Brain microvascular endothelial cell (primary cell): ENCODE data around the gene ACTN1.
A peak's percentile ranks its signal among the peaks of the same experiment; 100 is the strongest.

Experiments
- DNase-seq: peaks from one replicate; pipeline ENCODE4 v3.0.0-alpha.2; 2020
- H3K27ac ChIP-seq: fragments of 250-450 bp; sonication (Bioruptor Pico); 2 replicates; pipeline ENCODE4 v1.5.1; 2020; ENCODE audit warnings: mild to moderate bottlenecking, moderate library complexity
- H3K27me3 ChIP-seq: fragments of 250-450 bp; sonication (Bioruptor Pico); replicated peaks from 2 replicates; pipeline ENCODE4 v1.5.1; 2020; ENCODE audit warnings: mild to moderate bottlenecking
- H3K36me3 ChIP-seq: fragments of 250-450 bp; sonication (Bioruptor Pico); replicated peaks from 2 replicates; pipeline ENCODE4 v1.5.1; 2020; ENCODE audit warnings: mild to moderate bottlenecking
- H3K4me3 ChIP-seq: 2 replicates; pipeline ENCODE4 v1.5.1; 2011; ENCODE audit warnings: low read depth, mild to moderate bottlenecking, control low read depth, low read length, moderate library complexity
- in situ Hi-C: cut with HindIII; loops from 2 replicates; pipeline ENCODE4 v1.10.0; 2017; ENCODE audit warnings: low sequenced_read_pairs, low pct_ligation_motif_present
- TF ChIP-seq, protein P1 (sequence below): IDR thresholded peaks from 2 replicates; pipeline ENCODE4 v1.5.1; 2011; ENCODE audit warnings: low read depth, mild to moderate bottlenecking, moderate library complexity, low read length, control low read depth, inconsistent platforms; ENCODE audit errors: missing control alignments

The ACTN1 gene

DNA sequence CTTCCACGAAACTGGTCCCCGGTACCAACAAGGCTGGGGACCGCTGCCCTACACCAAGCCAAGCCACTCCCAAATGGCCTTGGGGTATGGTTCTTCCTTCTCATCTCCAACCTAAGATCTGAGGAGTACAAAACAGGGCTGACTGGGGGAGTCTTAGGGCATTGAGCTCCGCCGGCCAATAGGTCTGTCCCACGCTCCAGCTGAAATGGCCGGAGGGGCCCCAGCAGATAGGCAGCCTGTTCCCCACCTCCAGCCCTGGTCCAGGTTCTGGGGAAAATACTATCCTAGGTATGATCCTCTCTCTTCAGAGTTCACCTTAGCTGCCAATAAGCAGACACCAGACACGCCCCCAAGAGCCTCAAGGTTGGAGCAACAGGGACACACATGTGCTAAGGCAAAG, 90.2 kb downstream of the ACTN1 start:
- TF ChIP-seq, protein P1, sequence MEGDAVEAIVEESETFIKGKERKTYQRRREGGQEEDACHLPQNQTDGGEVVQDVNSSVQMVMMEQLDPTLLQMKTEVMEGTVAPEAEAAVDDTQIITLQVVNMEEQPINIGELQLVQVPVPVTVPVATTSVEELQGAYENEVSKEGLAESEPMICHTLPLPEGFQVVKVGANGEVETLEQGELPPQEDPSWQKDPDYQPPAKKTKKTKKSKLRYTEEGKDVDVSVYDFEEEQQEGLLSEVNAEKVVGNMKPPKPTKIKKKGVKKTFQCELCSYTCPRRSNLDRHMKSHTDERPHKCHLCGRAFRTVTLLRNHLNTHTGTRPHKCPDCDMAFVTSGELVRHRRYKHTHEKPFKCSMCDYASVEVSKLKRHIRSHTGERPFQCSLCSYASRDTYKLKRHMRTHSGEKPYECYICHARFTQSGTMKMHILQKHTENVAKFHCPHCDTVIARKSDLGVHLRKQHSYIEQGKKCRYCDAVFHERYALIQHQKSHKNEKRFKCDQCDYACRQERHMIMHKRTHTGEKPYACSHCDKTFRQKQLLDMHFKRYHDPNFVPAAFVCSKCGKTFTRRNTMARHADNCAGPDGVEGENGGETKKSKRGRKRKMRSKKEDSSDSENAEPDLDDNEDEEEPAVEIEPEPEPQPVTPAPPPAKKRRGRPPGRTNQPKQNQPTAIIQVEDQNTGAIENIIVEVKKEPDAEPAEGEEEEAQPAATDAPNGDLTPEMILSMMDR = no peak
- DNase-seq = no peak
- H3K27ac ChIP-seq = peak overlapping the region; percentile 59
- in situ Hi-C loops = loop anchor here (25.0 kb wide), 1 partner anchor 198 kb away; no protein-coding TSS in a partner anchor
- no peak overlapping the region for H3K4me3 ChIP-seq
- peaks cover 94% of the 10 kb centered on the region for H3K36me3 ChIP-seq
- H3K27me3 ChIP-seq = no peaks in the 10 kb centered on the region

DNA sequence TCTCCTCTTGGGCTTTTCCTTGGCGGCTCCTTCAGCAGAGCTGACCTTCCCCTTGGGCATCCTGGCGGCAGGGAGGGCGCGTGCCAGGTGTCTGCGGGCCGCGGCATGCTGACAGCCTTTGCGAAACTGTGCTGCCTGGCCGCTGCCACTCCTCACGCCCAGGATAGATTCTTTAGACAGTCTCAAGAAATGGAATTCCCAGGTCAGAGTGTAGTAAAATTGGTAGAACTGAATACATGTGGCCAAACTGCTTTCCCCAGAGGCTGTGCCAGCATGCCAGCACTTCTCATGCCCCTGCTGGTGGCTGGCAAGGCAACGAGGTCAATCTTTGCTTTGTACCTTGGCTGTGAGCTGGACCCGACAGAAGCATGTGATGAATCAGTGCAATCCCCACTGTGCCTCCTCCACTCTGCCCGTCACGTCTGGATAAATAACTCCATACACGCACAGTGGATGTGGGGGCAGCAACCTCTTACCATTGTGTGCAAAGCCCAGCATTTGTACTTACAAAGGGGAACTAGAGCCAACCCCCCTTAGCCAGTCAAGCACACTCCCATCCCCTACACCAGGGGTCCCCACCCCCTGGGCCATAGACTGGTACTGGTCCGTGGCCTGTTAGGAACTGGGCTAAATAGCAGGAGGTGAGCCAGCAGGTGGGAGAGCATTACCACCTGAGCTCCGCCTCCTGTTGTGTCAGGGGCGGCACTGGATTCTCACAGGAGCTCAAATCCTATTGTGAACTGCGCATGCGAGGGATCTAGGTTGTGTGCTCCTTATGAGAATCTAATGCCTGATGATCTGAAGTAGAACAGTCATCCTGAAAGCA, 90.9 kb downstream of the ACTN1 start:
- no peak overlapping the region for H3K4me3 ChIP-seq
- no peaks in the 10 kb centered on the region for H3K27me3 ChIP-seq
- H3K36me3 ChIP-seq = peaks cover 94% of the 10 kb centered on the region
- in situ Hi-C loops = loop anchor here (25.0 kb wide), 1 partner anchor 199 kb away; no protein-coding TSS in a partner anchor
- H3K27ac ChIP-seq = peak overlapping the region; percentile 59
- peak; percentile 43 for DNase-seq
- TF ChIP-seq, protein P1 = no peak

DNA sequence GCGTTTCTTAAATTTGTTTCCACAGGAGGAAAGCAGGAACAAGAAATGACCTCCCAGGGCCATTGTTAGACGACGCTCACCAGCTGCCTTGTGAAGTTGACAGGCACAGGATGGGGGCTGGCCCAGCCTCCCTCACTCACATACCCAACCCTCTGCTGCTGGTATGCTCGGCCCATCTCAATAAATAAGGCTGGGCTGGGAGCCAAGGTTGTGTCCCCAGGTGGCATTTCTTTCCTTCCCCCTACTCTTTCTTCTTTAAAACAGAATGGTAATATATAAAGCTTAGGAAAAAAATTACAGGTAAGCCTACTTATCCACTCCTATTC, 93.0 kb downstream of the ACTN1 start:
- peaks cover 95% of the 10 kb centered on the region for H3K36me3 ChIP-seq
- TF ChIP-seq, protein P1 = no peak
- H3K4me3 ChIP-seq = no peak overlapping the region
- no peaks in the 10 kb centered on the region for H3K27me3 ChIP-seq
- no peak for DNase-seq
- H3K27ac ChIP-seq = no peak overlapping the region
- in situ Hi-C loops = loop anchor here (25.0 kb wide), 1 partner anchor 201 kb away; no protein-coding TSS in a partner anchor

DNA sequence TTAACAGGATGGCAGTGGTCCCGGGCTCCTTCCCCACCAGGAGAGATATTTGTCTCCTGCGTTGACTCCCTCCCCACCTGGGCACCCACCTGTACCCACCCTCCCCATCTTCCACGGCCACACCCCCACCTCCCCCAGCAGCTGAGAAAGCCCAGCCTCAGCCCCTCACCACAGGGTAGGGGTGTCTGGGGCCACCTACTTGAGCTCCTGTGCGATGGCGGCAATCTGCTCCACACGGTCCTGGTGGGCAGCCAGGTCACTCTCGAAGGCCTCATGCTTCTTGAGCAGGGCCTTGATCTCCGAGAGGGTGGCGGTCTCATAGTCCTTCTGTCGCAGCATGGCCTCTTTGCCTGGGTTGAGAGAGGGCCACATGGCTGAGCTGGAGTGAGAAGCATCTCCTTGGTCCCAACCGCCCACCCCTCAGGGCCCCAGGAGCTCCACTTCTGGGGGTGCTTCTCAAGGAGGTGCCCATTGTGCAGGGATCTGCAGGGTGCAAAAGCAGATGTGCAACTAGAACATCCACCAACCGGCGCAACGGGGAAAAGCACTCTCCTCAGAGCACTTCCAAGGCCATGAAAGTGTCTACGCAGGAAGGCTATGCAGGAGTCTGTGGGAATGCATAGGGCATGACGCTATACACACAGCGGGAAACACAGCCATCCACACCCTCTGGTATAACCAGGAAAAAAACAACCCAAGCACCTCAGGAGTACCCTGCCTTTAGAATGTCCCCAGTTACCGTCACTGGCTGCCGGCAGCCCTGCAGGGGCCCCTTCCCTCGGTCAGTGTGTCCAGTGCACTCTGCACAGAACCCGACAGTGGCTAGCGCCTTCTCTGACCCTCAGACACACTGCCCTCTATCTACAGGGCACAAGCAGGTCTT, 93.6 kb downstream of the ACTN1 start:
- DNase-seq = no peak
- Histone ChIP-seq H3K27ac (no peak overlapping the region), H3K27me3 (no peaks in the 10 kb centered on the region), H3K36me3 (peaks cover 95% of the 10 kb centered on the region), H3K4me3 (no peak overlapping the region)
- TF ChIP-seq, protein P1 = no peak
- in situ Hi-C loops = loop anchor here (25.0 kb wide), 1 partner anchor 202 kb away; no protein-coding TSS in a partner anchor

DNA sequence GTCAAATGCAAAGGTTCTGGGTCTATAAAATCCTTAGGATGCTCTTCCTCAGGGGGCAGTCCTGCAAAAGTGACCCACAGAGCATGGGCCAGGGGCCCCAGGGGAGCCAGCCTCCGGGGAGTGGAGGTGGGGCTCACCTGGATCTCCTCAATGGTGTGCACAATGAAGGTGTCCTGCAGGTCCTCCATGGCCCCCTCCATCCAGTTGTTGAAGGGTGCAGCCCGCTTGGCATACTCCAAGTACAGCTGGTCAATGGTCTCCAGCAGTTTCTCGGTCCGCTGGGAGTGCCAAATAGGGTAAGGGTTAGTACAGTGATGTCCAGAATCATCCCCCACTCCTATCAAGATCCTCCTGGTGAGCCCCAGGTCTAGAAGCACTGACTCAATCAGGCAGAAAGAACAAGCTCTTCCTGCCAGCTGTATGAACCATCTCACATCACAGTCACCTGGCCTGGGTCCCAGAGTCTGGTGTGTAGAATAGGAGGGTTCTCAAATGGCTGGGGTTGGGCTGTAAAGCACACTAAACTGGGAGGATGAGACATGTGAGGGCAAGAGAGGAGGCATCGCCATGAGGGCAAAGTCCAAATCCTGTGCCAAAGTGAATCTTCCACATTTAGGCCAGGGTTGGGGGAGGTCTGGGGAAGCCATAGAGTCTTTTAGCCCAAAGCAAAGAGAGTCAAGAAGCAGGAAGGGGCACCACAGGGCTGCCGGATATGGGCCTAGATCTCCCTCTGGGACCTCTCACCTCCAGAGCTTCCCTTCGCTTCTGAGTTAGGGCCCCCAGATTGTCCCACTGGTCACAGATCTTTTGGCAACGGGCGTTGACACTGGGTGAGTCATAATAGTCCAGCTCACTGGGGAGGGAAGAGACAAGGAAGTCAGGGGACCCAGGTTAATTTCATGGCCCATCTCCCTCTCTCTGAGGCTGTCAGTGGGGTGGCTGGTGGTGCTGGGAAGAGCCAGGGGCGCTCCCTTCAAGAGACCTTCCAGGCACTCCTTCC, 94.8 kb downstream of the ACTN1 start:
- peaks cover 95% of the 10 kb centered on the region for H3K36me3 ChIP-seq
- H3K4me3 ChIP-seq = no peak overlapping the region
- no peaks in the 10 kb centered on the region for H3K27me3 ChIP-seq
- DNase-seq = peak; percentile 76
- TF ChIP-seq, protein P1 = no peak
- peak overlapping the region; percentile 29 for H3K27ac ChIP-seq
- in situ Hi-C loops = loop anchor here (25.0 kb wide), 1 partner anchor 203 kb away; no protein-coding TSS in a partner anchor
